ENCODE data around the gene DTX3L. TPM values are rescaled to one million over a fixed set of nuclear protein-coding genes. Genes with fewer than 3 reads are reported as not detected.

Gene DTX3L
- total and polyA plus RNA-seq, 2 of the 13 experiments (the other 11 are each of a cell fraction or from before 2014, with no cell fraction given) = 2.5 to 10.9 TPM

DNA sequence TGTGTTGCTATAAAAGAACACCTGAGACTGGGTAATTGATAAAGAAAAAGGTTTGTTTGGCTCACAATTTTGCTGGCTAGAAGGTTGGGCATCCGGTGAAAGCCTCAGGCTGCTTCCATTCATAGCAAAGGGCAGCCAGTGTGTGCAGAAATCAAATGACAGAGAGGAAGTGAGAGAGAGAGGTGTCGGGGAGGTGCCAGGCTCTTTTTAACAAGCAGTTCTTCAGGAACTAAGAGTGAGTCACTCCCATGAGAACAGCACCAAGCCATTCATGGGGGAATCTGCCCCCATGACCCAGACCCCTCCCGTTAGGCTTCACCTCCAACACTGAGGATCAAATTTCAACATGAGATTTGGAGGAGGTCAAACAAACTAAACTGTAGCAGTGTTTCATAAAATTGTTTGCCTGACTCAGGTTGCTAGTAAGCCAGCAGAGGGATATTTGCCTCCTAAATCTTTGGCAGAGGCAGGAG, 8.8 kb downstream of the DTX3L start (continued):
- TF ChIP-seq PHF20 (CRISPR knock-in tag; IDR thresholded peaks at IDR 0.05) (no peak), NBN (conservative IDR thresholded peaks at IDR 0.05) (no peak), ZNF235 (CRISPR knock-in tag; IDR thresholded peaks at IDR 0.05; ENCODE audit: borderline replicate concordance) (no peak), NFKB2 (CRISPR knock-in tag; IDR thresholded peaks at IDR 0.05; ENCODE audit: borderline replicate concordance) (no peak), NR2F6 (IDR thresholded peaks at IDR 0.05) (peak; percentile 90), NR2F6 (CRISPR knock-in tag; IDR thresholded peaks at IDR 0.05) (peak; percentile 94), KDM2A (CRISPR knock-in tag; IDR thresholded peaks at IDR 0.05; ENCODE audit: borderline replicate concordance, low read depth) (0 out of 2 replicates have a peak, but pooled peaks have one; percentile 25), AKAP8 (CRISPR knock-in tag; IDR thresholded peaks at IDR 0.05) (no peak), ZNF20 (CRISPR knock-in tag; IDR thresholded peaks at IDR 0.05) (no peak)
- TF ChIP-seq, protein P1, sequence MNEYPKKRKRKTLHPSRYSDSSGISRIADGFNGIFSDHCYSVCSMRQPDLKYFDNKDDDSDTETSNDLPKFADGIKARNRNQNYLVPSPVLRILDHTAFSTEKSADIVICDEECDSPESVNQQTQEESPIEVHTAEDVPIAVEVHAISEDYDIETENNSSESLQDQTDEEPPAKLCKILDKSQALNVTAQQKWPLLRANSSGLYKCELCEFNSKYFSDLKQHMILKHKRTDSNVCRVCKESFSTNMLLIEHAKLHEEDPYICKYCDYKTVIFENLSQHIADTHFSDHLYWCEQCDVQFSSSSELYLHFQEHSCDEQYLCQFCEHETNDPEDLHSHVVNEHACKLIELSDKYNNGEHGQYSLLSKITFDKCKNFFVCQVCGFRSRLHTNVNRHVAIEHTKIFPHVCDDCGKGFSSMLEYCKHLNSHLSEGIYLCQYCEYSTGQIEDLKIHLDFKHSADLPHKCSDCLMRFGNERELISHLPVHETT (CRISPR knock-in tag; conservative IDR thresholded peaks at IDR 0.05) = no peak
- TF ChIP-seq, protein P2, sequence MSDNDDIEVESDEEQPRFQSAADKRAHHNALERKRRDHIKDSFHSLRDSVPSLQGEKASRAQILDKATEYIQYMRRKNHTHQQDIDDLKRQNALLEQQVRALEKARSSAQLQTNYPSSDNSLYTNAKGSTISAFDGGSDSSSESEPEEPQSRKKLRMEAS (IDR thresholded peaks at IDR 0.05) = no peak
- TF ChIP-seq, protein P3, sequence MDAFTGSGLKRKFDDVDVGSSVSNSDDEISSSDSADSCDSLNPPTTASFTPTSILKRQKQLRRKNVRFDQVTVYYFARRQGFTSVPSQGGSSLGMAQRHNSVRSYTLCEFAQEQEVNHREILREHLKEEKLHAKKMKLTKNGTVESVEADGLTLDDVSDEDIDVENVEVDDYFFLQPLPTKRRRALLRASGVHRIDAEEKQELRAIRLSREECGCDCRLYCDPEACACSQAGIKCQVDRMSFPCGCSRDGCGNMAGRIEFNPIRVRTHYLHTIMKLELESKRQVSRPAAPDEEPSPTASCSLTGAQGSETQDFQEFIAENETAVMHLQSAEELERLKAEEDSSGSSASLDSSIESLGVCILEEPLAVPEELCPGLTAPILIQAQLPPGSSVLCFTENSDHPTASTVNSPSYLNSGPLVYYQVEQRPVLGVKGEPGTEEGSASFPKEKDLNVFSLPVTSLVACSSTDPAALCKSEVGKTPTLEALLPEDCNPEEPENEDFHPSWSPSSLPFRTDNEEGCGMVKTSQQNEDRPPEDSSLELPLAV (CRISPR knock-in tag; conservative IDR thresholded peaks at IDR 0.05; ENCODE audit: low read depth) = no peak
- TF ChIP-seq, protein P4, sequence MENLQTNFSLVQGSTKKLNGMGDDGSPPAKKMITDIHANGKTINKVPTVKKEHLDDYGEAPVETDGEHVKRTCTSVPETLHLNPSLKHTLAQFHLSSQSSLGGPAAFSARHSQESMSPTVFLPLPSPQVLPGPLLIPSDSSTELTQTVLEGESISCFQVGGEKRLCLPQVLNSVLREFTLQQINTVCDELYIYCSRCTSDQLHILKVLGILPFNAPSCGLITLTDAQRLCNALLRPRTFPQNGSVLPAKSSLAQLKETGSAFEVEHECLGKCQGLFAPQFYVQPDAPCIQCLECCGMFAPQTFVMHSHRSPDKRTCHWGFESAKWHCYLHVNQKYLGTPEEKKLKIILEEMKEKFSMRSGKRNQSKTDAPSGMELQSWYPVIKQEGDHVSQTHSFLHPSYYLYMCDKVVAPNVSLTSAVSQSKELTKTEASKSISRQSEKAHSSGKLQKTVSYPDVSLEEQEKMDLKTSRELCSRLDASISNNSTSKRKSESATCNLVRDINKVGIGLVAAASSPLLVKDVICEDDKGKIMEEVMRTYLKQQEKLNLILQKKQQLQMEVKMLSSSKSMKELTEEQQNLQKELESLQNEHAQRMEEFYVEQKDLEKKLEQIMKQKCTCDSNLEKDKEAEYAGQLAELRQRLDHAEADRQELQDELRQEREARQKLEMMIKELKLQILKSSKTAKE (CRISPR knock-in tag; IDR thresholded peaks at IDR 0.05; ENCODE audit: borderline replicate concordance) = no peak
- TF ChIP-seq, protein P5, sequence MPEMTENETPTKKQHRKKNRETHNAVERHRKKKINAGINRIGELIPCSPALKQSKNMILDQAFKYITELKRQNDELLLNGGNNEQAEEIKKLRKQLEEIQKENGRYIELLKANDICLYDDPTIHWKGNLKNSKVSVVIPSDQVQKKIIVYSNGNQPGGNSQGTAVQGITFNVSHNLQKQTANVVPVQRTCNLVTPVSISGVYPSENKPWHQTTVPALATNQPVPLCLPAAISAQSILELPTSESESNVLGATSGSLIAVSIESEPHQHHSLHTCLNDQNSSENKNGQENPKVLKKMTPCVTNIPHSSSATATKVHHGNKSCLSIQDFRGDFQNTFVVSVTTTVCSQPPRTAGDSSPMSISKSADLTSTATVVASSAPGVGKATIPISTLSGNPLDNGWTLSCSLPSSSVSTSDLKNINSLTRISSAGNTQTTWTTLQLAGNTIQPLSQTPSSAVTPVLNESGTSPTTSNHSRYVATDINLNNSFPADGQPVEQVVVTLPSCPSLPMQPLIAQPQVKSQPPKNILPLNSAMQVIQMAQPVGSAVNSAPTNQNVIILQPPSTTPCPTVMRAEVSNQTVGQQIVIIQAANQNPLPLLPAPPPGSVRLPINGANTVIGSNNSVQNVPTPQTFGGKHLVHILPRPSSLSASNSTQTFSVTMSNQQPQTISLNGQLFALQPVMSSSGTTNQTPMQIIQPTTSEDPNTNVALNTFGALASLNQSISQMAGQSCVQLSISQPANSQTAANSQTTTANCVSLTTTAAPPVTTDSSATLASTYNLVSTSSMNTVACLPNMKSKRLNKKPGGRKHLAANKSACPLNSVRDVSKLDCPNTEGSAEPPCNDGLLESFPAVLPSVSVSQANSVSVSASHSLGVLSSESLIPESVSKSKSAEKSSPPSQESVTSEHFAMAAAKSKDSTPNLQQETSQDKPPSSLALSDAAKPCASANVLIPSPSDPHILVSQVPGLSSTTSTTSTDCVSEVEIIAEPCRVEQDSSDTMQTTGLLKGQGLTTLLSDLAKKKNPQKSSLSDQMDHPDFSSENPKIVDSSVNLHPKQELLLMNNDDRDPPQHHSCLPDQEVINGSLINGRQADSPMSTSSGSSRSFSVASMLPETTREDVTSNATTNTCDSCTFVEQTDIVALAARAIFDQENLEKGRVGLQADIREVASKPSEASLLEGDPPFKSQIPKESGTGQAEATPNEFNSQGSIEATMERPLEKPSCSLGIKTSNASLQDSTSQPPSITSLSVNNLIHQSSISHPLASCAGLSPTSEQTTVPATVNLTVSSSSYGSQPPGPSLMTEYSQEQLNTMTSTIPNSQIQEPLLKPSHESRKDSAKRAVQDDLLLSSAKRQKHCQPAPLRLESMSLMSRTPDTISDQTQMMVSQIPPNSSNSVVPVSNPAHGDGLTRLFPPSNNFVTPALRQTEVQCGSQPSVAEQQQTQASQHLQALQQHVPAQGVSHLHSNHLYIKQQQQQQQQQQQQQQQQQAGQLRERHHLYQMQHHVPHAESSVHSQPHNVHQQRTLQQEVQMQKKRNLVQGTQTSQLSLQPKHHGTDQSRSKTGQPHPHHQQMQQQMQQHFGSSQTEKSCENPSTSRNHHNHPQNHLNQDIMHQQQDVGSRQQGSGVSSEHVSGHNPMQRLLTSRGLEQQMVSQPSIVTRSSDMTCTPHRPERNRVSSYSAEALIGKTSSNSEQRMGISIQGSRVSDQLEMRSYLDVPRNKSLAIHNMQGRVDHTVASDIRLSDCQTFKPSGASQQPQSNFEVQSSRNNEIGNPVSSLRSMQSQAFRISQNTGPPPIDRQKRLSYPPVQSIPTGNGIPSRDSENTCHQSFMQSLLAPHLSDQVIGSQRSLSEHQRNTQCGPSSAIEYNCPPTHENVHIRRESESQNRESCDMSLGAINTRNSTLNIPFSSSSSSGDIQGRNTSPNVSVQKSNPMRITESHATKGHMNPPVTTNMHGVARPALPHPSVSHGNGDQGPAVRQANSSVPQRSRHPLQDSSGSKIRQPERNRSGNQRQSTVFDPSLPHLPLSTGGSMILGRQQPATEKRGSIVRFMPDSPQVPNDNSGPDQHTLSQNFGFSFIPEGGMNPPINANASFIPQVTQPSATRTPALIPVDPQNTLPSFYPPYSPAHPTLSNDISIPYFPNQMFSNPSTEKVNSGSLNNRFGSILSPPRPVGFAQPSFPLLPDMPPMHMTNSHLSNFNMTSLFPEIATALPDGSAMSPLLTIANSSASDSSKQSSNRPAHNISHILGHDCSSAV (CRISPR knock-in tag; IDR thresholded peaks at IDR 0.05; ENCODE audit: borderline replicate concordance) = no peak

Measured in HepG2 (cell line).